ENCODE measurements around the gene KLLN. TPM values are rescaled to one million over a fixed set of nuclear protein-coding genes. Genes with fewer than 3 reads are reported as not detected.
"Not testable (repeated sequence)": the region's sequence is repeated elsewhere in the genome, so short reads cannot be mapped to it uniquely, and the experiment has no call there.

KLLN gene, protein sequence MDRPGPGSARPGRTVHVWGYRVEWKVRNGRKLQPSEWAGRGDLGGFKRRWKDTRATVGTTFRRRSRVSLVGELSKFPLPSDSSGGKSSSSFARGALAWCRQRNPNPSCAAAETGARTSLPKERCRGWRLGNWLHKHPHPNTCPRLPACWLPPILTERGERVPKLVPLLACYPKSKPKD
- total RNA-seq (2014; rRNA removed) = 0.77 and 0.92 TPM in 2 replicates
- polyA plus RNA-seq (2012) = 0.33 TPM

GRCh38 chr10:87863053-87863943 is at the start of gene KLLN, which contains the start of gene PTEN:
KLLN (minus strand) TSS chr10:87863533; CDS start chr10:87862487, 1,046 bp downstream.
PTEN (plus strand) TSS chr10:87863625; CDS start chr10:87864470, 845 bp downstream.
- peak; percentile 91 for DNase-seq (ENCODE audit: low read depth)

DNA sequence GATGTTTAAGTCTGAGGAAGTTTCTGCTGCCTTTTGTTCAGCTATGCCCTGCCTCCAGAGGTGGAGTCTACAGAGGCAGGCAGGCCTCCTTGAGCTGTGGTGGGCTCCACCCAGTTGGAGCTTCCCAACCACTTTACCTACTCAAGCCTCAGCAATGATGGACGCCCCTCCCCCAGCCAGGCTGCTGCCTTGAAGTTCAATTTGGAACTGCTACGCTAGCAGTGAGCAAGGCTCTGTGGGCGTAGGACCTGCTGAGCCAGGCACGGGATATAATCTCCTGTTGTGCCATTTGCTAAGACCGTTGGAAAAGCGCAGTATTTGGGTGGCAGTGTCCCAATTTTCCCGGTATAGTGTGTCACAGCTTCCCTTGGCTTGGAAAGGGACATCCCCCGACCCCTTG is 40.1 kb upstream of the KLLN start:
- DNase-seq (ENCODE audit: low read depth) = not testable (repeated sequence)

- DNase-seq (ENCODE audit: low read depth) = not testable (repeated sequence)
Measured at GRCh38 chr10:87897957-87898356, 34.6 kb upstream of the KLLN start.

DNA sequence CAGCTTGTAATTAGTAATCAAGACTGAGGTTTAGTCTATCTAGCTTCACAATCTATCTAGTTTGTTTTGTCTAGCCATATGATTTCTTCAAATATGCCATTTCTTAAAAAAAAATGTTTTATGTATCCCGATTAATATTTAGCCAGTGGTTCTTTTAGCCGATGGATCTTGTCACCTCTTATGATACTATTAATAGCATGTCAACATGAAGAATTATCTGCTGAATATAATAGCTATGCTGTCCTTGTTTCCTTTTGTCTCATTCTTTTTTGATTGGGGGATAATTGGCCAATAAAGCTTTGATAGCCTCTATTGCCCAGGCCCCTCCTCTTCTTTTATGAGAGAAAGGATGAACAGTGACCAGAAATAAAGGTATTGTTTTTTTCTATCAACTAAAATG is 32.9 kb upstream of the KLLN start:
- no peak for DNase-seq (ENCODE audit: low read depth)

DNA sequence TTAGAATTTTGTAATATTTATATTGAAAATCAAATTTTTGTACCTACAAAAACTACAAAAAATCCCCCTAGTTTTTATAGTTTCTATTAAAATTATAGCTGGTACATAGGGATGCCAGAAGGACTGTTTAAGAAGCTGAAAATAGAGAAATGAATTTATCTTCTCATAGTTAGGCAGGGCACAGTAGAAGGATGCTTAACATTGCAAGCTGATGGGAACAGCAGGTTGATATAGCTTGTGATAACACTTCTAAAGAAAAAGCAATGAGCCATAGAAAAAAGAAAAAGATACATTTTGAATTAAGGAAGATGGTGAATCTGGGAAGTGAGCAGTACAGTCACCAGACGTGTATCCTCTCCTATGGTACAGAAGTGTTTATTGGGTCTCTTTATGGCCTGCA is 32.1 kb upstream of the KLLN start:
- no peak for DNase-seq (ENCODE audit: low read depth)

GRCh38 chr10:87887548-87888289 is 24.4 kb upstream of the KLLN start:
- DNase-seq (ENCODE audit: low read depth) = no peak

GRCh38 chr10:87887146-87887545 is 23.8 kb upstream of the KLLN start:
- DNase-seq (ENCODE audit: low read depth) = no peak

GRCh38 chr10:87886635-87887034 is 23.3 kb upstream of the KLLN start:
- no peak for DNase-seq (ENCODE audit: low read depth)

GRCh38 chr10:87882555-87883294 is 19.4 kb upstream of the KLLN start:
- no peak for DNase-seq (ENCODE audit: low read depth)

DNA sequence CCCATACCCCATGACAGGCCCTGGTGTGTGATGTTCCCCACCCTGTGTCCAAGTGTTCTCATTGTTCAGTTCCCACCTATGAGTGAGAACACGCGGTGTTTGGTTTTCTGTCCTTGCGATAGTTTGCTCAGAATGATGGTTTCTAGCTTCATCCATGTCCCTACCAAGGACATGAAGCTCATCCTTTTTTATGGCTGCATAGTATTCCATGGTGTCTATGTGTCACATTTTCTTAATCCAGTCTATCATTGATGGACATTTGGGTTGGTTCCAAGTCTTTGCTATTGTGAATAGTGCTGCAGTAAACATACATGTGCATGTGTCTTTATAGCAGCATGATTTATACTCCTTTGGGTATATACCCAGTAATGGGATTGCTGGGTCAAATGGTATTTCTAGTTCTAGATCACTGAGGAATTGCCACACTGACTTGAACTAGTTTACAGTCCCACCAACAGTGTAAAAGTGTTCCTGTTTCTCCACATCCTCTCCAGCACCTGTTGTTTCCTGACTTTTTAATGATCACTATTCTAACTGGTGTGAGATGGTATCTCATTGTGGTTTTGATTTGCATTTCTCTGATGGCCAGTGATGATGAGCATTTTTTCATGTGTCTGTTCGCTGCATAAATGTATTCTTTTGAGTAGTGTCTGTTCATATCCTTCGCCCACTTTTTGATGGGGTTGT is 18.2 kb upstream of the KLLN start:
- not testable (repeated sequence) for DNase-seq (ENCODE audit: low read depth)

- no peak for DNase-seq (ENCODE audit: low read depth)
Measured at GRCh38 chr10:87880336-87880735, 17.0 kb upstream of the KLLN start.

DNA sequence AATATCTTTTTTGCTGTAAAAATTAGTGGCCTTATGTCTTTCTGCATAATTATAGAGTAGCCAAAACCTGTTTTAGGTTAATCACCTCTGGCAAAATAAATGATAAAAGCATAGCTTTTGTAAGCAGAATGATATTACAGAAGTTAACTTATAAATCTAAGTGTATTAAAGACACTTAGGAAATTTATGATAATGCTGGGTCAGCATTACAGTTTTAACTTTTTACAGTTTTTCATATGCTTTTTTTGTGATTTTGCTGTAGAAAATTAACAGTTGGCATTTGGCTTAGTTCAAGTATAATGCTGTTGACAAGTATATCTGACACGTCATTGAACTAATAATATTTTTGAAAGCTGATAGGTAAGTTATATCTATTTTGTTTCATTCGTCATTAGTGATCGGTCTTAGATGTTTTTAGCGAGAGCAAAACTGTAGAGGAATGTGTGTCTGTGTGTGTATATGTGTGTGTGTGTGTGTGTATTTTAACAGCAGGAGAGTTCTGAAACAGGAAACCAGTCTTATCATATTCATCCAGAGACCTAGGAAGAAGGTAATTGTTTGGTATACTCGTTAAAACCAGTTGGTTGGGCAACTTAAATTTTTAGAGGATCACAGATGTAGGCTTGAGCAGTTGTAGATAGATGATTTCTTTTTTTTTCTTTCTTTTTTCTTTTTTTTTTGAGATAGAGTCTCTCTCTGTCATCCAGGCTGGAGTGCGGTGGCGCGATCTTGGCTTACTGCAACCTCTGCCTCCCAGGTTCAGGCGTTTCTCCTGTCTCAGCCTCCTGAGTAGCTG is 15.5 kb upstream of the KLLN start:
- no peak for DNase-seq (ENCODE audit: low read depth)

DNA sequence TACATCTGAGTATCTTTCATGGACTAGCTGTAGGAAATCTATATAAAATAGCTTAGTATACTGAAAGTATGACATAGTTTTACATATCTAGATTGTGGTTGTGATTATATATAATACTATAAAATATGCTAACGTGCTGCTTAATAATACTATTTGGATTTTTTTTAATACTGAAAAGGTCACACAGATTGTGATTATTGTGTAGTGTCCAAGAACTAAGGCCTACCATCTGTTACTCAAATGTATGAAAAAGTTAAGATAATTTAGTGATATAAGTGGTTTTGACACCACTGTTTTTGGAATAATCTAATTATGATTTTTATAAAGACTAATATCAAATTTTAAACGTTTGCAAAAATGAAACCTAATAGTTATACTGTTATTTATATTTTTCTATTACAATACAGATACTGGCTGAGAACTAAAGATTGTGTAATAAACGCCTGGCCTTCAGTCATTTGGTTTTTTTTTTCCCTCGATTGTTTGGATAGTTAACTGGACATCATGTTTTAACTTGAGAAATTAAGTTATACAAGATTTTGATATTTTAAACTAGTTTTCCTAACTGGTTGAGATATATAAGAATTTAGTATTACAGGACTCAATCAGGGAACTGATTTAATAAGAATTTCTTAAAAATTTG is 12.7 kb upstream of the KLLN start:
- DNase-seq (ENCODE audit: low read depth) = no peak

- no peak for DNase-seq (ENCODE audit: low read depth)
Measured at GRCh38 chr10:87873656-87874055, 10.3 kb upstream of the KLLN start.

DNA sequence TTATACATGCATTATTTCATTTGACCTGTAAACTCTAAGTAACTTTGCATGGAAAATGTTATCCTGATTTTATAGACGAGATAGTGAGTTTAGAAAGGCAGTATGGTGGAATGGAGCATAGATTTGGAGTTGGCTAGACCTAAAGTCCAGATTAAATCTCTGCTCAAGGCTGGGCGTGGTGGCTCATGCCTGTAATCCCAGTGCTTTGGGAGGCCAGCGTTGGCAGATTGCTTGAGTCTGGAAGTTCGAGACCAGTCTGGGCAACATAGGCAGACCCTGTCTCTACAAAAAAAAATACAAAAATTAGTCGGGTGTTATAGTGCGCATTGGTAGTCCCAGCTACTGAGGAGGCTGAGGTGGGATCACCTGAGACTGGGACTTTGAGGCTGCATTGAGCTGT is 9.5 kb upstream of the KLLN start:
- no peak for DNase-seq (ENCODE audit: low read depth)

DNA sequence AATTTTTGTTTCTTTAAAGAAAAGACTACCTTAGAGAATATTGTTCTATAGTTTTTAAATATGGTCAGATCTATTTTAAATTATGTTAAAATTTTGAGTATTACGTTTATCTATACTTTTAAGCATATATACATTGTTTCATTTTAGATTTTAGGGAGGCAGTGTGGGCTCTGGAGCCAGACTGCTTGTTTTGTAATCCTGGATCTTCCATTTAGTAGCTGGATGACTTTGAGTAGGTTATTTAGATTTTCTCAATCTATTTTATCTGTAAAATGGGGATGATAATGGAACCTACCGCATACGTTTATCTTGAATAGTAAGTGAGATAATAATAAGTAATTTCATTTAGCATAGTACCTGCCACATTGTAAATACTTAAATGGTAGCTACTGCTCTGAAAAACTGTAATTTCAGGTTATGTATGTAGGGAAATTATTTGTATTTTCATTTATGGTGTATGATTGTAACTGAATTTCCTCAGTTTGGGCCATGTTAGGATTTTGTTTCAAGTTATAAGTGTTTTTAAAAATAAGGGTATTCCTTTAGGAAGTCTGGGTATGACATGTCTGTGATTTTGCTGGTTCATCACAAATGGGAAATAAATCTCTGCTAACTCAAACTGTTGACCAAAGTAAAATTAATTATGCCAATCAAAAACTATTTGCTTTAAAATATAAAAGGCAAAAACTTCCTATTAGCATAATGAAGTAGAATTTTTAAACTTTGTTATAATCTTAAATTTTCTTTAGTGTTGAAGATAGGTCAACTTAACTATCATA is 6.6 kb upstream of the KLLN start:
- no peak for DNase-seq (ENCODE audit: low read depth)

DNA sequence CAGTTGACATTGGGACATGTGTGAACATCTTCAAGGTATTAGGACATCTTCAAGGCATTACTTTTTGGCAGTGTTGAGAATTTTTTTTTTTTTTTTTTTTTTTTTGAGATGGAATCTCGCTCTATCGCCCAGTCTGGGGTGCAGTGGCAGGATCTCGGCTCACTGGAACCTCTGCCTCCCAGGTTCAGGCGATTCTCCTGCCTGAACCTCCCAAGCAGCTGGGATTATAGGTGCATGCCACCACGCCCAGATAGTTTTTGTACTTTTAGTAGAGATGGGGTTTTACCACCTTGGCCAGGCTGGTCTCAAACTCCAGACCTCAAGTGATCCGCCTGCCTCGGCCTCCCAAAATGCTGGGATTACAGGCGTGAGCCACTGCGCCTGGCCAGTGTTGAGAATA is 5.8 kb upstream of the KLLN start:
- not testable (repeated sequence) for DNase-seq (ENCODE audit: low read depth)

GRCh38 chr10:87868277-87868676 is 4.9 kb upstream of the KLLN start:
- no peak for DNase-seq (ENCODE audit: low read depth)

- DNase-seq (ENCODE audit: low read depth) = no peak
Measured at GRCh38 chr10:87867453-87867852, 4.1 kb upstream of the KLLN start.

All from LHCN-M2 (cell line).